HG03378 (cell line): Measurements from ENCODE around the gene DCST1.

Source experiments
- ATAC-seq: cut with Tn5 transposase; IDR thresholded peaks from one replicate; pipeline ENCODE4 v1.9.1; 2021; ENCODE audit warnings: mild to moderate bottlenecking, moderate library complexity; ENCODE audit not compliant: unreplicated experiment

DCST1 gene

DNA sequence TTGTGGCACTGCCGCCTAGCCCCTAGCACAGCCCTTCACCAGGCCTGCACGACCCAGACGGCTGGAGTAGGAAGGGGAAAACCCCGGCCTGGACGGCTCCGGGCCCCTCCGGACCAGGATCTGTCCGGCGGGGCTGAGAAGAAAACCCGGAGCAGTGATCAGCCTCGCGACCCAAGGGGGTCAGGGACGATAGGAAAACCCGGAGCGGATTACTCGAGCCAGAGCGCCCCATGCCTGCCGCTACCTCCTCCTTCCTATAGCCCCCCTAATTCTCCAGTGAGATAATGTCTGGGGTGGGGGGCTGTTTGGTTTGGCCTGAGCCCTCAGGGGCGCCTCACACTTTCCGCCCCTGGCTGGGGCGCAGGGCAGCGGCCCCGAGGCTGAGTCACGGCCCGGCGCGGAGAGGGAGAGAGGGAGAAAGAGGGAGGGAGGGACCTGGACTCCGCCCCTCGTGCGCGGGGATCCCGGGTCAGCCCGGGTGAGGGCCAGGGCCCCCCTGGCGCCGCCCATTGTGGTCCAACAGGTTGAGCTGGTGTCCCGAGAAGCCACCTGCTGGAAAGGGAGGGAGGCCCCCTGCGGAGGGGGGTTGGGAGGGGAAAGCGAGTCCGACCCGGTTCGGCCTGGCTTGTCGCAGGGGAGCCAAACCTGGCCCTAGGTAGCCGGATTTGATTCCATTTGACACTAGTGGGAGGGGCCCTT is 32.7 kb upstream of the DCST1 start:
- ATAC-seq: peak; percentile 31

DNA sequence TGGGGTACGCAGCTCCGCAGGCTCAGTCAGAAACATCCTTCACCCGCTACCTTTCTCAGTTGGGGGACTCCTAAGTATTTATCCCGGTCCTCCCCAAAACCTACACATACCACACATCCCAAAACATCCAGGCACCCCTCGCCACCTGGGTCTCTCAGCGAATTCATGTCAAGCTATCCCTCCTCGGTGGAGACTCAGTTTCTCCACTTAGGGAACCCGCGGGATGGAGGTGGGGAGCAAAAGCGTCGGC is 32.3 kb upstream of the DCST1 start:
- peak; percentile 23 for ATAC-seq

DNA sequence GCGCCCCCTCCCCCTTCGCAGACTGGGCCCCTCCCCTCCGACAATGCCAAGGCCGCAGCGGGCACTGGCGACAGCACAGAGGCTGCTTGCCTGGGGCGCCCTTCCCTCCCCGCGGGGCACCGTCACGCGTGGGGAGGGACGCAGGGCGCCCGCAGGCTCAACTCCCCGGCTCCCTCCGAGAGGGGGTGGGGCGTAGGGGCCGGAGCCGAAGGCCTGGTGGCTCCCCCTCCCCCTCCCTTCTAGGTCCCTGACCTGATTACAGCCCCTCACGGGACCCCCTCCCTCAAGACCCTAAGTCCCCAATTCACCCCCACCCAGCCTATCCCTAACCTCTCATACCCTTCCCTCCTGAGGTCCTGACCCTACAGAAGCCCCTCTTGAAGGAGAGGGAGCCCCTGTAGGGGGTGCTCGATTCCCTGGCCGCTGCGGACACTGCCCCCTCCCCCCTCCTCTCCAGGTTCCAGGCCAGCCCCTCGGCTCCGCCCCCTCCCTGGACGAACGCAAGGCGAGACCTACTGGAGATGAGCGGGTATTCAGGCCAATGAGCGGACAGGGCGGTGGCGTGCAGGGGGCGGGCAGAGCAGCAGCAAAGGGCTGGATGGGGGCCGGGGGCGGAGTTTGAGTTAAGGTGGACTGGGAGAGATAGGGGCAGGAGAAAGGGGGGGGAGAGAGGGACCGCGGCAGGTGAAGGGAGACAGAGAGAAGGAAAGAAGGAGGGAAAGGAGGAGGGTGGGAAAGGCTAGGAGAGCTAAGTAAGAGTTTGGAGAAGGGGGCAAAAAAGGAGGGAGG is 31.8 kb upstream of the DCST1 start:
- peak; percentile 49 for ATAC-seq

DNA sequence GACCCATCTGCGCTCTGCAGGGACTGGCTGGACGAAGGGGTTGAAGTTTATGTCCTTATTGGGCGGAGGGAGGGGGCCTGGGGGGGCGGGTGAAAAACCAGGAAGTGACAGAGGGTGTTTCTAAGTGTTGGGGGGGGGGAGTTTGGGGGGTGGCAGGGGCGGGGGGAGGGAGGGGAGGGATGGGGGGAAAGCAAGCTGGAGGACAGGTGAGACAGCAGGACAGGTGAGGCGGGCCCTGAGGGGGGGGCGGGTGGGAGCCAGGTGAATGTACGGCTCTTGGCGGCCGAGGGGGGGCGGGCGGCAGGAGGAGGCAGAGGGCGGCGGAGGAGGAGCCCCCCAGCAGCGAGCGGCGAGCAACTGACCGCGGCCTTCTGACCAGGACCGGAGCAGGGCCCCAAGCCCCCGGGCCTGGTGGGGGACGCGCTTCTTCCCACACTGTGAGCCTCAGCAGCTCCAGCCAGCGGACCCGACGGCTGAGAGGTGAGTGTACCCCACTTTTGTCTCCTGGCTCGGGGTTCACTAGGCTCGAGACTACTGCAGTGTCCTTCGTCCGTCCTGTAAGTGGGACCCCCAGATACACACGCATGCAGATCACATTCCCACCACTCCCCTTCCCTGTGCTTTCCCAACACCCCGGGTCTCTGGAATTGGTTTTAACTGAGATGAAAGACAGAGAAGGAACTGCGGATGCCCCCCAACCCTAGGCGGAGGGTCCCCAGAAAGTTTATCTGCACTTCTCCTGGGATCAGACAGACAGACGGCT is 31.0 kb upstream of the DCST1 start, which contains the start of gene ZBTB7B:
TSS of gene ZBTB7B (plus strand) at position 339 of the 763 bp plus-strand sequence. CDS start 11,859 bp downstream, outside the sequence.
- ATAC-seq: no peak

DNA sequence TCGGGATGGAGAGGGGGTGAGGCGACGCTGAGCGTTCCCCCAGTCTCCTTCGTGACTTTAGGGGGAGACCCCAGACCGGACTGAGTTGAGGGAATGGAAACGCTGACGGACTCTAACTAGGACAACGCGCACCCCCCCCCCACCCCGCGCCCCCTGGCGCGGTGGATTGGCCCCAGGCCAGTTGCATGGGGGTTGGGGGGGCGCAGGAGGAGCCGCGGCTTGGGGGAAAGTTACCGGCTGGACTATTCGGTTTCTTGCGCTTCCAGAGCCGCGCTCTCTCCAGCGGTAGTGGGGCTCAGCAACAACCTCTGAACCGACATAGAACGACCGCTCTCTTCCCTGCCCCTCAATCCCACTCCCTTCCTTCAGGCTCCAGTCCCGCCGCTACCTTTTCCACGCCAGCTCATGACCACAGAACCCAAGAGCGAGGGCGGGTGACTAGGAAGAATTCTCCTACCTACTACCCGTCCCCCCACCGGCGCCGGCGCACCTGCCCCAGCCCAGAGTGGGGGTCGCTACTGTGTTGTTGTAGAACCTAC is 30.3 kb upstream of the DCST1 start:
- ATAC-seq: no peak

DNA sequence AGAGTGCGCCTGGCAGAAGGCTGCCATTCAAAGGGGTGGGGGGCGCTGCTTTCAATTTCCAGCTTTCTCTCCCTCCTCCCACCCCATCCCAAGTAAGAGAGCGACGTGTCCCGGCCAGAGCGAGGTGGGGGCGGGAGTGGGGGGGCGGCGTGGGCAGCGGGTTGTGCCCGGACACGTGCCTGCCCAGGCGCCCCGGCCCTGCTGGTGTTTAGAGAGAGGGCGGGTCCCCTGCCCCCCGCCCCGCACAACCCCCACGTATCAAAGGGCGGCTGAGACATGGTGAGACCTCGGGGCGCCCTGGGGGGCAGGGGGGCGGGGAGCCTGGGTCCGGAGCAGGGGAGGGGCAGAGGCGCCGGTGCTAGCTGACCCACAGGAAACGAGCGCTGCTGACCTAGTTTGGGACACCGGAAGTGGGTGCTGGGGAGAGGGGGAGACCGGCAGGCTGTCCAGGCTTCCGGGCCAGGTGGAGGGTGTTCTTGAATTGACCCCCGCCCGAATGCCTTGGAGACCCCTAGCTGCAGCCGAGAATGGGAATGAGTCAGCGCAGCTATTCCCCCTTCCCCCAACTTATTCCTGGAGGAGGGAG is 29.8 kb upstream of the DCST1 start:
- ATAC-seq: no peak

DNA sequence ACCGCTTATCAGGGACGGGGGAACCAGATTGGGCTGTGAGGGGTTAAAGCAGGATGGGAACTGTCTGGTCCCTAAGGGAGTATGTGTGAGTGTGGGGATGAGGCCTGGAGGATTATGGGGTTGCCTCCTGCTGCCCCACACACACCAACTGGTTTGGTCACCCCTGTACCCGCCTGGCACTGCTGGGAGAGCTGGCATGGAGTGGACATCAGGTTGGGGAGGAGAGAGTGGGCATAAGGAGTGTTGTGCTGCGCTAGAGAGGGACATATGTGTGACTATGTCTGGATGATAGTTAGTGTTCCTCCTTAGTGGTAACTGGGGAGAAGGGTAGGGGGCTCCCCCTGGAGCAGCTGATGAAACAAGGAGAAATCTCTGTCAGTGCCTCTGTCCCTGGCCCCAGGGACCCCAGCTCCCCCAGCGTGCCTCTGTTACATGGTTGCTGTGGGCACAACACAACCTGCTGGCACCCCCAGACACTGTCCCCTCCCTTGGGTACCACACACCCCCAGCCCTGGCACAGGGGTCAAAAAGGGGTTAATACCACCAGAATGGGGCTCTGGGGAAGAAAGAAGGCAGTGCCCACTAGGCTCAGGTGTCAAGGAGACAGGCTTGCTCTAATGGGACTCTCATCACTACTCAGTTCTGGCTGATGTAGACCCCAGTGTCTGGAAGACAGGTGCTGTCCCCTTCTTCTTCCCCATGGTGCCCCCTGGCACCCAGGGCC is 29.1 kb upstream of the DCST1 start:
- ATAC-seq: no peak

DNA sequence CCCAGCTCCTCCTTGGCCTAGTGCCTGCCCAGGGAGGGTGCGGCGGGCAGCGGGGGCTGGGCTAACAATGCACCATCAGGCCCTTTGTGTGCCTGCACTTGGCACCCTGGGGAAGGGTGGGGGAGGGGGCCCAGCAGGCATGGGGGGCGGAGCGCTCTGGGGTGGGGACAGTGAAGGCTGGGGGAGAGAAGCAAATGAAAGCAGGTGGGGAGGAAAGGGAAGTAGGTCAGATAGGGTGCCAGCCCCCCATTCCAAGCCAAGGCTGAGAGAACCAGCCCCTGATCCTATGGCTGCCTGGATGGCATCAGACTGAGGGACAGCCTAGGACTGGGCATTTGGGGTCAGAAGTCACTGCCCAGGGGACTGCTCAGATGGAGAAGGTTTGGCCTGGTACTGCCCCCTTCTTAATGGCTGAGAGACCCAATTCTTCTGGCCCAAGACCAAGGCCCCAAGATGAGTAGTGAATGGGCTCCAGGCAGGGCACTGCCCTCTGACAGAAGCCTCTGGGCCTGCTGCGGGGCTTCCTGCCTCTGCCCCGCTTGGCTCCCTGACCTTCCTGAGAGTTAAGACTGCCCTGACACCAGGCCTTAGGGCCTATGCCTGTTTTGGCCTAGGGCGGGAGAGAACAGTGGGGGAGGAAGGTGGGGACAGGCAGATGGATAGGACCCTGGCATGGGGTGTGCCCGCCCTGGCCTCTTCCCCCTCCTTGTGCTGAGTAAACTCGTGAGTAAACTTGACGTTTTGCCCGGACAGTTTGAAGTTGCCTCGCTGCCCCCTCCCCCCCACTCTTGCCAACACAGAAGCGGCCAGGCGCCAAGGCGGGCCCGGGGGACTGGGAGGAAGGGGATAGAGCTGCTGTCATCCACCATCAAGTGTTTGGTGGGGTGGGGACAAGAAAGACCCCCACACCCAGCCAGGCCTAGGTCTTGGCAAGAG is 28.3 kb upstream of the DCST1 start:
- no peak for ATAC-seq

DNA sequence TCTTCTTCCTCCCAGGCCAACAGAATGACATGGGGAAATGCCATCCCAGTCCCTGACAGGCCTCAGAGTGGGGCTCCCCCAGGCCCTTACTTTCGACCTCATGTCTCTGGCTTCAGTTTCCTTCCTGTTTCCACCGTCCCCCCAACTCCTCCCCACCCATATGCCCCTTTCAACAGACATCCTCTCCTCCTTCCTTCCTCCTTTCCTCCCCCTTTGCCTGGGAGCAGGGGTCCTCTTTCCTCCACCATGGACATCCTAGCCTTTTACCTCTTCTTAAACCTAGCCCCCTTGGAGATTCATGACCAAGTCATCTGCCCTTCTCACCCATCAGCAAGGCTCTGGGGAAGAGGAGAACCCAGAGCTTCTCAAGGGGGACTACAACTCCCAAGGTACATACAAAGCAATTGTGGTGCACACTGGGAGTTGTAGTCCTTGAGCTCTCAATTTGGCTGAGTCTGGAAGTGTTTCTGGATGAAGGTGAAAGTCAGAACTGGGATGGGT is 27.0 kb upstream of the DCST1 start:
- no peak for ATAC-seq

DNA sequence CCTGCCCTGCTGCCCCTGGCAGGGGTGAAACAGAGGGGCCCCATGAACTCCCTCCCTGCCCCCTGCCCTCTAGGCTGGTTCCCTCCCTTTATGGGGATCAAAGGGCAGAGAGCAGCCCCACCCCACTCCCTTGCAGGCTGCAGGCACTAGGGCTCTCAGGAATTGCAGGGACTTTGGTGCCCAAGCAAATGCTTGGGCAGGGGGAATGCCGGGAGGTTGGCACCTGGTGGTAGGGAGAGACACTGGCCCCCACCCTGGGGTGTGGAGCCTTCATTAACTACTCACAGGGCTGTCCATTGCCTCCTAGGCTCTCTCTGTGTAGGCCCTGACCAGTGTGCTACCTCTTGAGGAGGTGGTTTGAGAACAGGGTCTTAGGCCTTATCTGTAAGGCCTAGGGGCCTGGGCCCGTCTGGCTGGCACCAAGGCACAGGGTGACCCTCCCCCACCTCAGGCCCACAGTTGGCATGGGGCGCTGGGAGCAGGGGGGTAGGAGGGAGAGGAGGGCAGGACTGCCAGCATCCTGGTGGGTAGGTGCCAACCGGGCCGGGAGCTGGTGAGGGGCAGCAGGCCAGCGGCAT is 26.3 kb upstream of the DCST1 start:
- no peak for ATAC-seq

DNA sequence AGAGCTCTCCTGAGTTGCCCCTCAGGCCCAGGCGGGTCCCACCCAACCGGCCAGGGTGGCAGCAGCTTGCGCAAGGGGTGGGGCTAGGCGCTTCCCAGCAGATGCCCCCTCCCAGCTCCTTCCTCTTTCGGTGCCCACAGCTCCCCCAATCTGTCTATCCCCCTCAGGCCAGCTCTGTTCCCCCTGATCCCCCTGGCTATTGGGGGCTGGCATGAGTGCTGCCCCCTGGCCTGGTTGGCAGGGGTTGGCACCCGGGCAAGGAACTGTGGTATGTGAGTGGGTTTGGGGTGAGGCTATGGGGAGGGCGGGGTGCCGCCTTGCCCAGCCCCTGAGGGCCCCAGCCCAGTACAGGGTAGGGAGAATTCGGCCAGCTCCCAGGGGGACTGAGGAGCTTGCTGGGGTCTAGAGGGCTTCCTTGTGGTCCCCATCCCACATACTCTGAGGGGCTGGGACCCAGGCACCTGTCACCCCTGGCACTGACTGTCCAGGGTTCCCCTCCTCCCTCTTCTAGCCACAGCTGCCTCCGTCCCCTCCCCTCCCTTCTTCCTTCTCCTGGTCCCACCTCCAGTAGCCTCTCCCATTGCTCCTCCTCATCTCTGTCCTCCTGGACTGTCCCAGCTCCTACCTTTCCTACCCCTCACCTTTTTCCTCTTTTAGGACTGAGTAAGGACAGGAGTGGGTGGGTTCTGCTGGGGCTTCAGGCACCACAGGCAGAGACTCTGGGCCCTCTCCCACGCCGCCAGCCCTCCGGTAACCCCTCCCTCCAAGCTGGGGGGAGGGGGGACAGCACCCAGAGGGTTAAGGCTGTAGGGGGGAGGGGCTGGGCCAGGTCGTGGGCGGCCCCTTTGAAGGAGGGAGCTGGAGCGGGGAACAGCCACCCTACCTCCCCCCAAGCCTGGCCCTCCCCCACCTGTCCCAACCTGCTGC is 25.3 kb upstream of the DCST1 start:
- no peak for ATAC-seq

DNA sequence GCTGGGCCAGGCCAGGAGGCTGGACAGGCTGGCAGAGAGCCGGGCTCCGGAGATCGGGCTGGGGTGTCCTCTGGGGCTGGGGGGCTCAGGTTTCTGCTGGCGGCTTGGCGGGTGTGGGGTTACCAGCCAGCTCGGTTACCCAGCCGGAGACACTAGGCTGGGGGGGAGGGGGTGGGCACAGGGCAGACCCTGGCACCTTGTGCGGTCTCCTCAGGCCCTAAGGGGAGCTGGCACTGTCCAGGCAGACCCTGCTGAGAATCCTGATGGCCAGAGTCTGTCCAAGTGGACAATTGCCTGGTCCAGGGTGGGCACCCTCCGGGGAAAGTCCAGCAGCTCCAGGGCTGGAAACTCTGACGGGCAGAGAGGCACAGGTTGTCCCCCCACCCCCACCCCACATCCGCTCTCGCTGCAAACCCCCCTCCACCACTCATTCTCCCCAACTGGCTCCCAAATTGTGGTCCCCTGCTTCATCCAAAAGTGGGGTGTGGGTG is 24.4 kb upstream of the DCST1 start:
- no peak for ATAC-seq

DNA sequence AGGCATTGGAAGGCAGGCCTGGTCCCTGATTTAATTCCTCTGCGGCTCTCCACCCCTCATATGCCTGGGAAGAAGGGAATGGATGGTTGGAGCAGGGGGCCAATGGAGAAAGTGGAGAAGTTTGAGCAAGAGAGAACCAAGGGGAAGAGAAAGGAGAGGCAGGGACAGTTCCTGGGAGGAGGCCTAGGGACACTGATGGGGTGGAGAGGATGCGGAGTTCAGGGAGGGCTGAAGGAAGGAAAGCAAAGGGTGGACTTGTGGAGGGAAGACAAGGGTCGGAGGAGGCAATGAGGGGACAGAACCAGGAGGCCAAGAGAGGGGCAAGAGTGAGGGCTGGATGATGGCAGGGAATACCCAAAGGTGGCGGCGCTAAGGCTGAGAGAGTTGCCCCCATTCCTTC is 23.9 kb upstream of the DCST1 start:
- ATAC-seq: no peak

DNA sequence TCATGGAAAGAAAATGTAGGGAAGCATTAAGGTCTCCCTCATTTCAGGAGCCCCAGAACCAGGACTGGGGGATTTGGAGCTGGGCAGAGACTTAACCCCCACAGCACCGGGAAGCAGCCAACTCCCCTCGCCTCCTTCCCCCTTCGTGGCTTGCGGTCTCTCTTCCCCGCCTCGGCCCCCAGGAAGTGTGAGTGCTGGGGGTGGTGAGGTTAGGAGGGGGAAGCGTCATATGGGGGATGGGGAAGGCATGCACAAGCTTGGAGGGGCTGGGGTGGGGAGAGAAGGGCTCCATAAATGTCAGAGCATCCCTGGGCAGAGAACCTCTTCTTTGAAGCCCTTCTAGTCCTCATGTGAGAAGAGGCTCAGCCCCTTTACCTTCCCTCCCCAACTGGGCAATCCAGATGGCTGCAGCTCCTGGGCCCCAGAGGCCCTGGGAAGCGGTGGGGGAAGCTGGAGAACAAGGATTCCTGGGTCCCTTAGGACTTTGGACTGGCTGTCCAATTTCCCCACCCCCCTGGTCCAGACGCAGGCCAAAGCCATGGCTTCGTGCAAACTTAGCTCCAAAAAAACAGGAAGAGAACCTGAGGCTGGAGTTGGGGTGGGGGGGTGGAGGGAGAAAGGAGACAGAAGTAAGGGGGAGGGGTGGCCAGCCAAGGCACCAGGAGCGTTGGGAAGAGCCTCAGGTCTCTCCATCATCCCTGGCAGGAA is 23.3 kb upstream of the DCST1 start:
- no peak for ATAC-seq

DNA sequence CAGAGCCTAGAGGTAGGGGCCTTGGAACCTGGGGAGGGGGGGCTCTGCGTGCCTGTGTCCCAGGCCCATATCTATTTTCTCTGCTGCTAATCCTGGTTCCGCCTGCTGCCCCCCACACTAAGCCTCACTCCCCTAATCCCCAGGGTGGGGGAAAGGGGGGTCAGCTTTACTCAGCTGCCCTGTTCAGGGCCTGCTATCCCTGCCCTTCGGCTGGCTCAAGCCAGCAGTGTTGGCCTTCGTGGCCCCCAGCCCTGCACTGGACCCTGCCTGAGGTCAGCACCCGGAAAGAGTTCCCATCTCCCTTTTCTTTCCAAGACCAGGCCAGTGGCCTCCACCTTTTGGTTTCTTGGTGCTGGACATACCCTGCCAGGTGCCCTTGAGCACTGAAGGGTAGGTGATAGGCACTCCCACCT is 22.6 kb upstream of the DCST1 start:
- ATAC-seq: no peak

DNA sequence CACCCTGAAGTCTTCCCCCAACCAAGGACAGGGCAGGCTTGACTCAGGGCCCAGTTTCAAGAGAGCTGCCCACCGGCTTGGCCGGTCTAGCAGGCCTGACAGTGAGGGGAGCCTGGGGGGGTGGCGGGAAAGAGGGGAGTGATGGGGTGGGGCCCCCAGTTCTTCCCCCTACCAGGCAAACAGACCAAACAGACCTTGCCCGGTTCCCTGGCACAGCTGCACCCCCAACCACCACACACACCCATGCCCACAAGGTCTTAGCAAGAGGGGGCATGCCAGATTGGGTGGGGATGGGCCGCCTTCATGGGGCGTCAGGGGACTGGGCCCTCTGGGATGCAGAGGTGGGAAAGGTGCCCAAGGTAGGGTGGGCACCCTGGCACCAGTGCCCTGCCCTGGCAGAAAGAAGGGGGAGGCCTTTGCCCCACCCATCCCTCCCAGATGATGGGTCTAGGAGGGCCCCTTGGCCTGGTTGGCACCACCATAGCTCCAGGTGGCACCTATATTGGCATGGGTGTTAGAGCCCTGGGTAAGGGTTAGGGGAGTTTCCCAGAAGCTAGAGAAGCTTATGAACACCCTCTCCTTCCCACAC is 22.1 kb upstream of the DCST1 start:
- no peak for ATAC-seq
